GM21447 (cell line): ENCODE measurements around the gene MAP2K5.

Experiments used
- ATAC-seq: cut with Tn5 transposase; IDR thresholded peaks from one replicate; pipeline ENCODE4 v1.9.1; 2021; ENCODE audit not compliant: unreplicated experiment

MAP2K5 gene

DNA sequence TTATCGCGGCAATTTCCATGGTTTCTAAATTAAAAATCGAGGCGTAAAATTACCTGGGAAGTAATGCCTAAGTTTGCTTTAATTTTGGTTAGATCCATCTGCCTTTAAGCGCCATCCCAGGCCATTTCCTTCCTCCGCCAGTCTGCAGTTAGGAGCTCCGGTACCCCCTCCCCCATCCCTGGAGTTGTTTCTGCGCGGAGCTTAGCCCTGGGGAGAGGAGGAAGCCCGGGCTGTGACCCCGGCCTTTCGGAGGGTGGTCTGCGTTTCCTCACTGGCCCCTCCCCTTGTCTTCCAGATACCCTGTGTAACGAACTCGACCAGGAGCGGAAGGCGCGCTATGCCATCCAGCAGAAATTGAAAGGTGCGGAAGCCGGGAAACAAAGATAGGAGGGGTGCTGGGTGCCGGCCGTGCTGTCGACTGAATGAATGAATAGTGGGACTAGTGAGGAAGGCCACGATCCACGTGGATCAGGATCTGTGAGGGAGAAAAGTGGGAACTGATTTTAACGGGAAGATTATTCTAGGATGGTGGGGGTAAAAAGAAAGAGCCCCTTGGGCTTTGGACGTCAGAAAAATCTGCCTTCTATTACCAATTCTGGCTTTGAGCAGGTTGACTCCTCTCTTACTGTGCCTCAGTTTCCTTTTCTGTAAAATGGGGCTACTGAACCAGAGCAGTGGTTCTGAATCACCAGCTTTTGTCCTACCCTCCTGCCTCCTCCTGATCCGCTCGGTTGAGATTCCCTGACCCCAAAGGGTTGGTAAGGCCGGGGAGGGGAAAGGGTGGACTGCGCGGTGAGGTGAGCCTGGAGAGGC, 290.6 kb downstream of the MAP2K5 start:
- no peak for ATAC-seq

DNA sequence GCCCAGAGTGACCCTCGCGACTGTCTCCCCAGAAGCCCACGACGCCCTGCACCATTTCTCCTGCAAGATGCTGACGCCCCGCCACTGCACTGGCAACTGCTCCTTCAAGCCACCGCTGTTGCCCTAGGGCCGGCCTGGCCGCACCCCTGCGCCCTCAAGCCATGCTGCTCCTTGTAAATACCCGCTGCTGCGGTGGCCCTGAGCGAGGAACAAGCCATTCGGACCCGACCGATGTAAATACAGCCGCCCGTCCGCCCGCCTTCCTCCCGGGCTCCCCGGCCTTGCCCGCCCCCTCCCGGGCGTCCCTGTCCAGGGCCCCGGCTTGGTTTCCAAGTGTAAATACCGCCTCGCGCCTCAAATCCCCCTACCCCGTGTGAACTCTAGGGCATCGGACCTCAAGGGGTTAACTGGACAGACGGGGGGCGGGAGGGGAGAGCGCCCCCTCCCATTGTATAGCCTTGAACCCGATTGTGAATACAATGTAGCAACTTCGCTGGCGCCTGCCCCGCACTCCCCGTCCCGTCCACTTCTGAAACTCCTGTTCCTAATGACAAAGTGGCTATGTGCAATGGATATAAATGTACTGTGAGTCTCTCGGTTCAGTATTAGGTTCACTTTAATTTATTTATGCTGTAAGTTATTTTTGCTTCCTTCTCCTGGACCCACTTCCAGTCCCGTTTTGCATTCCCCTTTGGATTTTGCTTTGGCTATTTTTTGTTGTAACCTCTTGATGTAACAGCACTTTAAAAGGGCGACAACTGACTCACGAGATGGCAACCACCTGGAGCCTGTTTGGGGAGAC, 291.4 kb downstream of the MAP2K5 start:
- ATAC-seq, result no peak

DNA sequence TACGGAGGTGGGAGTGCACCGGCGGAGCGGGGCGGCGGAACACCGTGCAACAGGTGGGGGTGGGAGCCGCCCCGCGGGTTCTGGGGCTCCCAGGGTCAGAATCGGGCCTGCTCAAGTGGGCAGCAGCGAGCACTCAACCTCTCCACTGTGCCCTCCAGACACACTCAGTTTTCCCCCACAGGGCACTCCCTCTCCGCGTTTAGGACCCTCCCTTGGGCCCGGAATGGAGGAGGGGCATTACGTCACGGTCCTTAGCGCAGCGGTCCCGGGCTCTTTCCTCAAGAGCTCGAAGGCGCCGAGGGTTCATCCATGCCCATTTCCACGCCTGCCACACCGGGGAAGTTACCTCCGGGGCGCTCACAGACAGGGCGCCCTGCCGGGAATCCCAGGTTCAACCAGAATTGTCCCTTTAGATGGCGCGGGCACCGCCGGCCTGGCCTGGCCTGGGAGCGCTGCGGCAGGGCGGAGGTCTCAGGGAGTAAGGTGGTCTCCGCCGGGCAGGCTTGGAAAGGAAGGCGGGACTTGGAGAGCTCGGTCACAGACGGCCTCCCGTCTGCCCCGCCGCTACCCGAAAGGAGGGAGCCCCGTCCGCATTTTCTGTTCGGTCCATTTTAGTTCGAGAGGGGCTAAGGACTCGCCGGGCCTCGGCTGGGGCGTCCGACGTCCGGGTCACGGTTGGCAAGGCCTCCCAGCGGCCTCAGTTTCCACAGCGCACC, 292.2 kb downstream of the MAP2K5 start:
- no peak for ATAC-seq

DNA sequence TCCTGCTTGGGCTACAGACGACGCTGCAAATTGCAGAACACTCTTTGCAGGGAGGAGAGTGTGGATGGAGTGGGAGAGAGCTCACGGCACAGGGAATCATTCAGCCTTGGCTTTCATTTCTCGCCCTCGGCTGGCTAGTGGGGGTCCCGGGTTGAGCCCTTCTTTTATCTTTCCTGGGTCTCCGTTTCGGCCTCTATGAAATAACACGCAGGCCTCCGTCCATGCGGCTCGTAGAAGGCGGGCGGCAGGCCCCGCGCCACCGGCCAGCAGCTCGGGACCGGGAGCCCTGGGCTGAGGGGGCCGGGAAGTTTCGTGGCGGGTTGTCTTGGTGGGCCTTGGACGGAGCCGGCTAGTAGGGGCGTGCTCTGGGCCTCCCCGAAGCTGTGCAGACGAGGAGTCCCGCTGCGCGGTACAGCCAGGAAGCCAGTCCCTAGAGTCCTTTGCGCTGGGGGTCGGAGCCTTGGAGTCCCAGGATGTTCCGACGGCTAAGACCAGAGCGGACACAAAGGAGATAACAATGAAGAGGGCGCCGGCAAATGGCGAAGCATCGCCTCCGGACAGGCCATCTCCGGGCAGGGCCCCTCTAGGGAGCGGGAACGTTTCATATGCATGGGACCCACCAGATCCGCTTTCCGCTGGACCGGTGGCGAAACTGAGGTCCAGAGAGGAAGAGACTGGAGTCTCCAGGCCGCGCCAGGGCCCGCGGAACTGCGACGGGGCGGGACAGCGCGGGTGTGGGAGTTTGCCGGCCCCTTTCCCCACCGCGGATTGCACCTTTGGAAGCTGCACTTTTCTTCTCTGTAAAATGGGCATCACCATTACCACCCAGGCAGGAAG, 293.0 kb downstream of the MAP2K5 start:
- no peak for ATAC-seq

DNA sequence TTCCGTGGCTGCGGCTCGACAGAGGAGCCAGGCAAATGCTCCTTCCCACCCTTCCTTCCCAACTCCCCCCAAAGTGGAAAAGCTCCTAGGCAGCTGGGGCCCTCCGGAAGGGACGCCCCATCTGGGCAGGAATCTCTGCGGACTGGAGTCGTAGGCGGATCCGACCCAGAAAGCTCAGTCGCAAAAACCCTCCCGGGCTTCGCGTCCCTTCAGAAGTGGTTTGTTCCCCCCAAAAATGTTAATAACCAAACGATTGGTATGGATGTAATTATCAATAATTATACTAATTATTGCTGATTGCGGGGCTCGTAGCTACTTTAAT, 293.6 kb downstream of the MAP2K5 start:
- ATAC-seq, result no peak

DNA sequence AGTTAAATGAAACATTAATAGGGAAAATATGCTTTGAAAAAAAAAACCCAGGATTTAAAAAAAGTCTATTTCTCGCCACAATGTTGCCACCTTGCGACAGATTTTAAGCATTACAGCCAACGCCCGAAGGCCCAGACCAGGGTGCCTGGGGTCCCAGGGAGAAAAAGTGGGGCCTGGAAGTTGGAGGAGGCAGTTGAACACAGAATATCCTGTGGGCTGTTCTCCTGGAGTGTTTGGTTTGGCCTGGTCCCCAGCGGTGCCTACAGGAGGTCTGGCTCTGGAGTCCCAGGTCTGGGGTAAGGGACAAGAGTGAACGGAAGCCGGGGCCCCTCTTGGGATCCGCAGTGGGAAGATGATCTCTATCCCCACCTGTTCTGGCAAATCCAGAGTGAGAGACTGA, 294.0 kb downstream of the MAP2K5 start:
- ATAC-seq, result no peak

DNA sequence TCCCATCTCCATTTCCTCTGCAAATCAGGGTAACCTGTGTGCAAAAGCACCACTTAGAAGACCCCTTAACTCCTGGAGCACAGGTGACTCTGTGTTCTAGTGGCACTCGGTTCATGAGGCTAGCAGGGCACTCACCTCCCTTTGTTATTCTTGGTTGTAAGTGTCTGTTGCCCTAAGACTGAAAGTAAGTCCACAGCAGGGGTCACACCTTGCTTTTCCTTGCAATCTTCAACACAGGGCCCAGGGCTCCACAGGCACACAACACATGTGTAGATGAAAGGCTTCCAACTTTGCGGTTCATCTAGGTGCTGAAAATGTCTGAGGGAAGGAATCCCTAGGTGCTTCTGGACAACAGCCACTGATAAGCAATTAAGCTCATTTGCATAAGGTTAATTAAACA, 294.5 kb downstream of the MAP2K5 start:
- no peak for ATAC-seq

DNA sequence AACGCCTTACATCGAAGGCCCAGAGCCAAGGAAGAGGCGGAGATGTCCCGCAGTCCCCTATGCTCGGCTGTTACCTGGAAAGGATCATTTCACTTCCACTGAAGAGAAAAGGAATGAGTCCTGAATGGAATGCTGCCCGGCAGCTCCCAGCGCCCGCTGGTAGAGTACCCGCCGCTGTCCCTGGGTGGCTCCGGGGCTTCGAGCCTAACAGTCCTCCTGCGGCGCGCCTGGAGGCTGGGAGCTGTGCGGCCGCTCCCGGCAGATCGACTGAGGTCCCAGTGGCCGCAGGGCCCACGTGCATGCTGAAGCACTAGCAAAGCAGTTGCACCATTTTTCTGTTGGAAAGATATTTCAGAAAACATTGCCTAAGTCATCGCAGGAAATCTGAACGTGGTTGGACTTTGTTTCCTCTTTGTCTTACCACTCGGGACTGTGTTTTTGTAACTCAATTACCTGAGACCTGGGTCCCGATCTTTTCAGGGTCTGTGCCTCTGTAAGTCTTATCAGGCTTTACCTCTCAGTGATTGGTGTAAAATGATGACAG, 296.4 kb downstream of the MAP2K5 start:
- ATAC-seq, result no peak

DNA sequence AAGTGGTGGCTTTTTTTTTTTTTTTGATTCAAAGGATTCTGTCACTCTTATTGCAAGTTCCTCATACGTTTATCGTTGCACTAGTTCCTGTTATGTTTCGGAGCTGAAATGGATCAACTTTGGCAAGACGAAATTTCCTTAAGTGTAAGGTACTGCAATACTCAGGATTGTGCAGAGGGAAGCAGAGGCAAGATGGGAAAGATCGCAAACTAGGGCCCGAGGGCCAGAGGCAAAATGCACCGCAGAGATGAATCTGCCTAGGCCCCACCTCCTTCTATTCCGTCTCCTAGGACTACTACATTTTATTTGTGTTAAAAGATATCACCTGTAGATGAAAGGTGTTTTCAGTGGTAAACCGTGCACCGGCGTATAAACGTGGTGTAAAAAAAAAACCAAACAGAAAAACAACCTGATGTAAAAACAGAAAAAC, 297.0 kb downstream of the MAP2K5 start:
- ATAC-seq, result peak; percentile 5

DNA sequence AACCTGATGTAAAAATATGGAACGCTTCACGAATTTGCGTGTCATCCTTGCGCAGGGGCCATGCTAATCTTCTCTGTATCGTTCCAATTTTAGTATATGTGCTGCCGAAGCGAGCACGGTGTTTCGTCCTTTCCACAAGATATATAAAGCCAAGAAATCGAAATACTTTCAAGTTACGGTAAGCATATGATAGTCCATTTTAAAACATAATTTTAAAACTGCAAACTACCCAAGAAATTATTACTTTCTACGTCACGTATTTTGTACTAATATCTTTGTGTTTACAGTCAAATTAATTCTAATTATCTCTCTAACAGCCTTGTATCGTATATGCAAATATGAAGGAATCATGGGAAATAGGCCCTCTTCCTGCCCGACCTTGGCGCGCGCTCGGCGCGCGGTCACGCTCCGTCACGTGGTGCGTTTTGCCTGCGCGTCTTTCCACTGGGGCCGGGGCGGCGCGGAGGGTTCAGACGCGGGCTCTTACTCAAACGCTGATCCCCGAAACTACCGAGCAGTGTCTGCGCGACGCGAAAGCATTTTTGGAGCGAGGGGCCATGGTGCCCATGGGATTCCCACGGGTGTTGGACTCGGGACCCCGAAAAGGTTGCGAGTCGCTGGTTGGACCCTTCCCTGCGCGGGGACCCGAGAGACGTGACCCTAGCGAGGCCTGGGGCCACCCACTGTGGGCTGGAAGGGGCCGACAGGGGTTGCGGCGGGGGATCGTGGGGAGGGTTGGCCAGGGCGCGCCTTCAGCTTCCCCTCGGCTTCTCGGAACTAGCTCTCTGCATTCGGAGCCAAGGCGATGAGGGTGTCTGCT, 297.6 kb downstream of the MAP2K5 start, which contains the start of gene RNU6-1:
Gene RNU6-1, minus strand, starts transcription at position 117 of the 820 bp plus-strand sequence.
- peak; percentile 71 for ATAC-seq

DNA sequence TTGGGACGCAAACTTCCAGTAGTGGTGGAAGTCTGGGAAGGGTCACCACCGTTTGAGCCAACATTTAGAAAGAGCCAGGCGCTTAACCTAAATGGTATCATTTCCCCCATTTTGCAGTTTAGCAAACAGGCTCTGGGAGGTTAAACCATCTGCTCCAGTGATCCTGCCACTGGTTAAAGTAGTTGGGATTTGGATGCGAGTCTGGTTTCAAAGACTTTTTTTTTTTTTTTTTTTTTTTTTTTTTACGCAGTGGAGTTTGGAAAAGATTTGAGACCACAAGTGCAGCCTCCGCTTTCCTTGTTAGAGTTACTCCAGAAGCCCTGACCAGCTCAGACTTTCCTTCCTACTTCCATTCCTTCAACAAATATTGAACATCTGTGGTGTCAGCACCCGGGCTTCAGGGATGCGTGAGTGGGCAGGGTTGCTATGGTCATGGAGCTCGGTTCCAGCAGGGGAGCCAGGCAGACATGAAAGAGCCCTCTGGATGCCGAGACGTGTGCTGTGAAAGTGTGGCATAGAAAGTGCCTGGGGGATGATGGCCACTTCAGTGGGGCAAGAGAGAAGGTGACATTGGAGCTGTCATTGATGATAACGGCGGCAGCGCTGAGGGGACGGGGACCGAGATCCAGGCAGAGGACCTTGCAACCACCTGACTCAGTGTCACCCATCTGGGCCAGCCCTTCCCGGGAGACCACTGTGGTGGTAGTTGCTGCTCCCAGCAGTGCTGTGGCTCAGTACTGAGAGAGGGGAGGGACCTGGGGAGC, 298.4 kb downstream of the MAP2K5 start:
- no peak for ATAC-seq

DNA sequence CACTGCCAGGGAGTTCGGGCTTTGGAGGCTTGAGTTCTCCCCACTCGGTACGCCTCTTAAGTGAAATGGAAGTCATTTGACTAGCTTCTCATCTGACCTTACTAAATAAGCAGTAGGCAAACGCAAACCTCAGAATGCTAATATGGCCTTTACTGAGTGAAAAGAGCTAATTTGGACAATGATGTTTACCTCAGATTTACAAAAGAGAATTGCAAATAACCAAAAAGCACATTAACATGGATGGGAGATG, 298.9 kb downstream of the MAP2K5 start:
- ATAC-seq, result no peak

DNA sequence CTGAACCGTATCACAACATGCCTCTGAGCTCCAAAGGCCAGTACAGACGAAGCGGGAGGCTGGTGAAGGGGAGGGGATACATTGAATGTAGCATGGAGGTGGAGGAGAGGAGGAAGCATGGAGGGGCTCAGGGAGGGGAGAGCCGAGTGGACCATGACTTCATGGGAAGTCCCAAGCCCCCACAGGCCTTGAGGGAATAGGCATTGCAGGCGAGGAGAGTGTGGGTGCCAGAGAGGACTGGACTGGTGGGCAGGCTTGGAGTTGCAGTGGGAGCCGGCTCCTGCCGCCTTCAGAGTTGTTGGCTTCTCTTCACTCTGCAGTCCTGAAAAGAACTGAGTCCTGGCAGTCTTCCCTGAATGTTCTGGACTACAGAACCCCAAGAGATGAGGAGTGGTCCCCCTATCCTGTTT, 300.6 kb downstream of the MAP2K5 start:
- ATAC-seq, result no peak

DNA sequence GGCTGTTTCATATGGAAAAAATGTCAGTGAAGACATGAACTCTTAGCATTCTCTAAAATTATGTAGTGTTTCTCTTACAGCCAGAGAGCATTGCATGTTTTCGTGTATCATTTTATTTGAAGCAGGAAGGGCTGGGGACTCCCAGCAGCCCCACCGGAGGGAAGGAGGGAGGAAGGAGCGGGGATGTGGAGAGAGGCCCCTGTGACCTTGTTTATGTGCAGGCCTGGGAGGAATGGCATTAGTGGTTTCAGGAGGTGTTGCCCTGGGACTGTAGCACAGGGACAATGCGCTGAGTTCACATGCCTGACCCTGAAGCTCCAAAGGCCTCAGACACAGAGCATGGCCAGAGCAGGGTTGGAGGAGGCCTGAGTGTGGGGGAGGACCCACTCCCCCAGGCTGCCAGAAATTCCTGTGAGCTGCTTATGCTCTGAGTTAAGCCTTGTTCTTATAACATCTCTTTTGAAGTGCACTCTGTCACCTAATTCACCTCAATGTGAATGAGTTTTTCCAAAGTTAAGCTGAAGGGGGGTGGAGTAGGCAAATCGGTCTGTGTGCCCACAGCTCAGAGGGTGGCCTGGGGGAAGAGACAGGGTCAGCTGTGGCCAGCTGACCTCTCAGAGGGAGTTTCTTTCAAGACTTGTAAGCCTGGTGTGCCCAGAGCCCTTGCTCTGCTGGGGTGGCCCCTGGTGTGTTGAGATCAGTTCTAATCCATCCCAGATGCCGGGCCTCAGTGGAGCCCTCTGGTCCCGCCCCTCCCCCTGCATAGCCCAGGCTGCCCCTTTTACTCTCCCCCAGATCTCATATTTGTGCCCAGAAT, 301.3 kb downstream of the MAP2K5 start:
- no peak for ATAC-seq

DNA sequence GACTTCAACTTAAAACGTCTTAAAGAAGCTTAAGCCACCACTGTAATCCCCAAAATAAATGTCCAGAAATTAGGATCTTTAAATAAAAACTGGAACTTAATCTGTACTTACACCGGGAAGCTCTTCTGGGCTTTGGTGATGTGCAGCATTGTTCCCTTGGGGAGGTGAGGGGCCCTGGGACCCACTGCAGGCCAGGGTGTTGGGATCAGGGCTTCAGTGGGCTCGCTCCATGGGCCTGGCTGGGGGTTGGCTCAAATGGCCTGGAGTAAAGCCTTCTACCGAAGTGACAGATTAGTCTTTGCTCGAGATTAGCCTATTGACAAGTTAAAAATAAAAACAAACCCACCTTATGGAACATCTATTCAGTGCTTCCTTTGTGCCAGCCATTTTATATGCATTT, 303.5 kb downstream of the MAP2K5 start:
- ATAC-seq, result no peak

DNA sequence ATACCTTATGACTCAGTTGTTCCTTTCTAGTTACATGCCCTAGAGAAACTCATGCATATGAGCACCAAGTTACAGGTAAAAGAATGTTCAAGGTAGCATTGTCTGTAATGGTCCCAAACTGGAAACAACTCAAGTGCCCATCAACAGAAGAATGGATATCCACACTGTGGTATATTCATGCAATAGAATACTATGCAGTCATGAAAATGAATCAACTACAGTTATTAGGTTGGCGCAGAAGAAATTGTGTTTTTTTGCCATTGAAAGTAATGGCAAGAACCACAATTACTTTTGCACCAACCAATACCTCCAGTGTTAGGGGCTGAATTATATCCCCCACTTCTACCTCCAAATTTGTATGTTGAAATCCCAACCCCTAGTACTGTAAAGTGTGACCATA, 307.0 kb downstream of the MAP2K5 start:
- ATAC-seq, result no peak

DNA sequence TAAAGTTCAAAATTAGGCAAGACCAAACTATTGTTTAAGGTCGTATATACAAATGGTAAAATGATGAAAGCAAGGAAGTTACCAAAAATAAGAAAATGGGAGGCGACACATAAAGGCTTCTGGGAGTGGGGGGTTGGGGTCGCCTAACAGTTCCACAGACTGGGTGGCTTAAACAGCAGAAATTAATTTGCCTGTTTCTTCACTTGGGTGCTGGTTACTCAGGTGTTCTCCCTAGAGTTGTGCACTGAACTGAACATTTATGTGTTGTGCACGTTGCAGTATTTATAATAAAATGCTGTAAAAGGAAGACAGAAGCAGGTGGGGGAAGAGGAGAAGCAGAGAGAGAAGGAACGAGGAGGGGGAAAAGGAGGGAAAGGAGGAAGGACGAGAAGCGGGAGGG, 307.8 kb downstream of the MAP2K5 start:
- ATAC-seq, result no peak

DNA sequence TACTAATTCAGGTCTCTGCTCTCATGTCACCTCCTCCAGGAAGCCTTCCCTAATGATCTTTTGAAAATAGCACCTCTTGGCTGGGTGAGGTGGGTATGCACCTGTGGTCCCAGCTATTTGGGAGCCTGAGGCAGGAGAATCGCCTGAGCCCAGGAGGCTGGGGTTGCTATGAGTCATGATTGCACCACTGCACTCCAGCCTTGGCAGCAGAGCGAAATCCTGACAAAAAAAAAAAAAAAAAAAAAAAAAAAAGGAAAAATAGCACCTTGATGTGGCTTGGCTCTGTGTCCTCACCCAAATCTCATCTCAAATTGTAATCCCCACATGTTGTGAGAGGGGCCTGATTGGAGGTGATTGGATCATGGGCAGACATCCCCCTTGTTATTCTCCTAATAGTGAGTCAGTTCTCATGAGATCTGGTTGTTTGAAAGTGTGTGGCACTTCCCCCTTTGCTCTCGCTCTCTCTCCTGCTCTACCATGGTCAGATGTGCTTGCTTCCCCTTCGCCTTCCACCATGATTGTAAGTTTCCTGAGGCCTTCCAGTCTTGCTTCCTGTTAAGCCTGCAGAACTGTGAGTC, 308.6 kb downstream of the MAP2K5 start:
- no peak for ATAC-seq
